ENCODE measurements around the gene SLC35E3. TPM values are rescaled to one million over a fixed set of nuclear protein-coding genes. Genes with fewer than 3 reads are reported as not detected.

Gene SLC35E3
- total and polyA plus RNA-seq, 2 donors from 2014 or later, result 7.7 to 8.7 TPM

DNA sequence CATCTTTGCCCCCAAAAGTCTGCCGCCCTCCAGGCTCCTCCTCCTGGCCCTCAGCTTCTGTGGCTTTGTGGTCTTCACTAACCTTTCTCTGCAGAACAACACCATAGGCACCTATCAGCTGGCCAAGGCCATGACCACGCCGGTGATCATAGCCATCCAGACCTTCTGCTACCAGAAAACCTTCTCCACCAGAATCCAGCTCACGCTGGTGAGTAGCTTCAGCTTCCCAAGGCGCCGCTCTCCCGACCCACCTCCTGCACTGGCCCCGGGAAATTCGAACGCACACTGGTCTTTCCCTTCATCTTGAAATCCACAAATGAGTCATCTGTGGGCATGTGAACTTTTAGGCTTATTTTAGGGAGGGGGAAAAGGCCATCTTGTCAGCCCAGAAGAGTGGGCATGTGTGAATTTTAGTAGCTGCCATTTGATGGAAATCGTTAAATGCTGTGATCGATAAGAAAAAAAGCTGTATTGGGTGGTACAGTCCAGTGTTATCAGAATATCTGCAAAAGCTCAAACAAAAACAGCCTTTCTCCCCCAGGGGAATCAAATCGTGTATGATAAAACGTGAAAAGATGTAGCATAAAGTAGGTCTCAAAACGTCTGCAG lies 700 bp downstream of the SLC35E3 start:
- no peaks in the 10 kb centered on the region for H3K4me1 ChIP-seq (ENCODE audit: control insufficient read depth in 2 of 3, insufficient read depth in 2 of 3, low read depth in 1 of 3, low read length in 3 of 3)
- no peaks in the 10 kb centered on the region for H3K27me3 ChIP-seq (ENCODE audit: control insufficient read depth, insufficient read depth, low read length)
- FAIRE-seq (no peak), DNase-seq (peak in 4 of 5 donors; percentile 62 to 84 (median 77))
- H3K36me3 ChIP-seq (ENCODE audit: control insufficient read depth in 2 of 3, insufficient read depth in 3 of 3, low read length in 3 of 3), result peaks cover 0 to 2% (median 0%) of the 10 kb centered on the region in 3 donors
- H3K27ac ChIP-seq (ENCODE audit: low read depth in 2 of 2, low read length in 2 of 2), result peak overlapping the region; percentile 18 to 37
- no peaks in the 10 kb centered on the region for H3K9me3 ChIP-seq (ENCODE audit: control insufficient read depth in 2 of 3, insufficient read depth in 1 of 3, low read length in 3 of 3)
- H3K4me3 ChIP-seq (ENCODE audit: low read length in 3 of 3), result peak overlapping the region; percentile 71 to 89 (median 84)
- peak overlapping the region; percentile 38 to 79 (median 77) for H3K9ac ChIP-seq (ENCODE audit: low read length in 3 of 3)
- TF ChIP-seq CTCF (IDR thresholded peaks at IDR 0.05; ENCODE audit: borderline replicate concordance, extremely low read depth, insufficient read depth), result no peak
- intact Hi-C loops (cut with DNase I), result no loop called here

- no peak overlapping the region for H3K4me3 ChIP-seq (ENCODE audit: low read length in 3 of 3)
- FAIRE-seq (no peak), DNase-seq (no peak)
- no peak for TF ChIP-seq CTCF (IDR thresholded peaks at IDR 0.05; ENCODE audit: borderline replicate concordance, extremely low read depth, insufficient read depth)
- intact Hi-C loops (cut with DNase I), result no loop called here
- no peaks in the 10 kb centered on the region for H3K27me3 ChIP-seq (ENCODE audit: control insufficient read depth, insufficient read depth, low read length)
- H3K4me1 ChIP-seq (ENCODE audit: control insufficient read depth in 2 of 3, insufficient read depth in 2 of 3, low read depth in 1 of 3, low read length in 3 of 3), result no peaks in the 10 kb centered on the region
- no peaks in the 10 kb centered on the region for H3K9me3 ChIP-seq (ENCODE audit: control insufficient read depth in 2 of 3, insufficient read depth in 1 of 3, low read length in 3 of 3)
- H3K27ac ChIP-seq (ENCODE audit: low read depth in 2 of 2, low read length in 2 of 2), result no peak overlapping the region
- H3K9ac ChIP-seq (ENCODE audit: low read length in 3 of 3), result no peak overlapping the region
- peaks cover 0 to 4% (median 0%) of the 10 kb centered on the region in 3 donors for H3K36me3 ChIP-seq (ENCODE audit: control insufficient read depth in 2 of 3, insufficient read depth in 3 of 3, low read length in 3 of 3)
Measured at GRCh38 chr12:68749443-68749842, 3.5 kb downstream of the SLC35E3 start.

- intact Hi-C loops (cut with DNase I), result no loop called here
- H3K4me1 ChIP-seq (ENCODE audit: control insufficient read depth in 2 of 3, insufficient read depth in 2 of 3, low read depth in 1 of 3, low read length in 3 of 3), result no peaks in the 10 kb centered on the region
- FAIRE-seq (no peak), DNase-seq (no peak)
- no peak overlapping the region for H3K27ac ChIP-seq (ENCODE audit: low read depth in 2 of 2, low read length in 2 of 2)
- H3K36me3 ChIP-seq (ENCODE audit: control insufficient read depth in 2 of 3, insufficient read depth in 3 of 3, low read length in 3 of 3), result peaks cover 0 to 5% (median 2%) of the 10 kb centered on the region in 3 donors
- TF ChIP-seq CTCF (IDR thresholded peaks at IDR 0.05; ENCODE audit: borderline replicate concordance, extremely low read depth, insufficient read depth), result no peak
- H3K9me3 ChIP-seq (ENCODE audit: control insufficient read depth in 2 of 3, insufficient read depth in 1 of 3, low read length in 3 of 3), result no peaks in the 10 kb centered on the region
- no peaks in the 10 kb centered on the region for H3K27me3 ChIP-seq (ENCODE audit: control insufficient read depth, insufficient read depth, low read length)
- H3K4me3 ChIP-seq (ENCODE audit: low read length in 3 of 3), result no peak overlapping the region
- no peak overlapping the region for H3K9ac ChIP-seq (ENCODE audit: low read length in 3 of 3)
Measured at GRCh38 chr12:68749861-68750260, 3.9 kb downstream of the SLC35E3 start.

- no peak for DNase-seq
- Histone ChIP-seq H3K27ac (ENCODE audit: low read depth in 2 of 2, low read length in 2 of 2) (no peak overlapping the region), H3K4me1 (ENCODE audit: control insufficient read depth in 2 of 3, insufficient read depth in 2 of 3, low read depth in 1 of 3, low read length in 3 of 3) (no peaks in the 10 kb centered on the region), H3K36me3 (ENCODE audit: control insufficient read depth in 2 of 3, insufficient read depth in 3 of 3, low read length in 3 of 3) (peaks cover 0 to 8% (median 5%) of the 10 kb centered on the region in 3 donors), H3K27me3 (ENCODE audit: control insufficient read depth, insufficient read depth, low read length) (no peaks in the 10 kb centered on the region), H3K4me3 (ENCODE audit: low read length in 3 of 3) (no peak overlapping the region), H3K9me3 (ENCODE audit: control insufficient read depth in 2 of 3, insufficient read depth in 1 of 3, low read length in 3 of 3) (no peaks in the 10 kb centered on the region), H3K9ac (ENCODE audit: low read length in 3 of 3) (no peak overlapping the region)
- FAIRE-seq, result no peak
- intact Hi-C loops (cut with DNase I), result no loop called here
- no peak for TF ChIP-seq CTCF (IDR thresholded peaks at IDR 0.05; ENCODE audit: borderline replicate concordance, extremely low read depth, insufficient read depth)
Measured at GRCh38 chr12:68750506-68750905, 4.5 kb downstream of the SLC35E3 start.
